HepG2 (cell line): ENCODE data around the gene TAS2R60. TPM values are rescaled to one million over a fixed set of nuclear protein-coding genes. Genes with fewer than 3 reads are reported as not detected.
A peak's percentile ranks its signal among the peaks of the same experiment; 100 is the strongest.

ENCODE experiments used
- ATAC-seq: fragments of 200-7000 bp; cut with Tn5 transposase; 3 replicates; pipeline ENCODE4 v1.9.1; 2020; ENCODE audit warnings: mild to moderate bottlenecking, moderate library complexity
- BruUV-seq: library from RNA; stranded (reverse); fragments of 400-500 nt; replicated peaks from 2 replicates; lab custom pipeline; 2021; lab: Mats Ljungman, UMichigan
- CTCF ChIA-PET: fragments of 300-600 bp; formaldehyde crosslinking; extraction: SDS; loops from one replicate; lab custom pipeline; 2021; ENCODE audit warnings: low total read pairs, inconsistent platforms, low intra/inter-chr PET ratio; lab: Yijun Ruan, JAX
- POLR2A ChIA-PET: fragments of 350-600 bp; sonication (Branson Sonifier 250); formaldehyde crosslinking; loops from one replicate; lab custom pipeline; 2020; ENCODE audit warnings: antibody characterized with exemption, inconsistent platforms; lab: Yijun Ruan, JAX
- DNase-seq: peaks from one replicate; pipeline ENCODE4 v3.0.0-alpha.2; 2015; ENCODE audit warnings: low spot score
- FAIRE-seq: peaks from 3 replicates; lab custom pipeline; 2011; peaks lifted over from hg19 to GRCh38; lab: Jason Lieb, UNC
- H2AFZ ChIP-seq: one replicate; pipeline ENCODE4 v1.6.1; 2011; ENCODE audit warnings: low read length, inconsistent platforms
- H3K27ac ChIP-seq: fragments of 300-600 bp; 3 replicates; pipeline ENCODE4 v1.8.0; 2011; ENCODE audit warnings: mixed run types, mild to moderate bottlenecking, mixed read lengths, low read length, inconsistent platforms; ENCODE audit not compliant: insufficient read depth; ENCODE audit errors: extremely low read length
- H3K27me3 ChIP-seq, 2 experiments: fragments of 200-600 bp in 1 of 2; 2 replicates in 1 of 2; 3 replicates in 1 of 2; pipeline versions ENCODE4 v1.6.0 to v1.8.0; 2011; ENCODE audit warnings: low read length in 2 of 2, mild to moderate bottlenecking in 2 of 2, moderate library complexity in 2 of 2, inconsistent platforms in 1 of 2; ENCODE audit not compliant: insufficient read depth in 2 of 2, control insufficient read depth in 1 of 2
- H3K36me3 ChIP-seq, 2 experiments: fragments of 200-600 bp in 1 of 2; replicated peaks in 1 of 2; 2 replicates in 1 of 2; 3 replicates in 1 of 2; pipeline versions ENCODE4 v1.5.1 to v1.8.0; 2011; ENCODE audit warnings: low read length in 2 of 2, inconsistent platforms in 1 of 2; ENCODE audit not compliant: insufficient read depth in 2 of 2, control insufficient read depth in 1 of 2
- H3K4me1 ChIP-seq: 2 replicates; pipeline ENCODE4 v1.5.1; 2012; ENCODE audit warnings: low read length, inconsistent platforms; ENCODE audit not compliant: insufficient read depth
- H3K4me2 ChIP-seq: 2 replicates; pipeline ENCODE4 v1.6.0; 2011; ENCODE audit warnings: low read depth, low read length, inconsistent platforms
- H3K4me3 ChIP-seq, 3 experiments: fragments of 200-600 bp in 1 of 3; sonication (generic), shearing (Covaris generic) in 1 of 3; replicated peaks in 1 of 3; 2 replicates each; pipeline ENCODE4 v1.5.1; 2011 to 2016; ENCODE audit warnings: low read length in 3 of 3, inconsistent platforms in 2 of 3, low read depth in 2 of 3, mild to moderate bottlenecking in 2 of 3, control low read depth in 1 of 3, mixed read lengths in 1 of 3; ENCODE audit not compliant: insufficient read depth in 1 of 3
- H3K79me2 ChIP-seq: one replicate; pipeline ENCODE4 v1.6.1; 2011; ENCODE audit warnings: low read length, inconsistent platforms; ENCODE audit not compliant: insufficient read depth
- H3K9ac ChIP-seq: 2 replicates; pipeline ENCODE4 v1.6.0; 2011; ENCODE audit warnings: mild to moderate bottlenecking, low read depth, low read length, inconsistent platforms; ENCODE audit not compliant: insufficient read depth
- H3K9me3 ChIP-seq: 2 replicates; pipeline ENCODE4 v1.5.1; 2012; ENCODE audit warnings: mild to moderate bottlenecking, low read length
- H4K20me1 ChIP-seq: 2 replicates; pipeline ENCODE4 v1.6.0; 2011; ENCODE audit warnings: inconsistent platforms, mild to moderate bottlenecking, low read length, moderate library complexity; ENCODE audit not compliant: insufficient read depth
- ARID4A ChIP-seq: sonication (generic); formaldehyde crosslinking; IDR thresholded peaks from 2 replicates; pipeline ENCODE4 v1.5.0; 2020; ENCODE audit warnings: mild to moderate bottlenecking, missing genetic modification reagents, borderline replicate concordance
- NCOR1 ChIP-seq: fragments of 200-600 bp; sonication (generic); IDR thresholded peaks from 2 replicates; pipeline ENCODE4 v1.7.0; 2017; ENCODE audit warnings: antibody characterized with exemption, low read length, borderline replicate concordance
- POGK ChIP-seq: sonication (generic); formaldehyde crosslinking; conservative IDR thresholded peaks from 2 replicates; pipeline ENCODE4 v1.8.0; 2022; ENCODE audit warnings: mild to moderate bottlenecking, moderate library complexity, missing genetic modification reagents
- ZC3H4 ChIP-seq: sonication (generic); formaldehyde crosslinking; IDR thresholded peaks from 2 replicates; pipeline ENCODE4 v1.4.0; 2020; ENCODE audit warnings: missing genetic modification reagents, borderline replicate concordance
- WGBS: methylation state at CpG from one replicate; pipeline ENCODE4 v1.1.6; 2017; ENCODE audit warnings: low lambda C conversion rate; 5-methylcytosine and 5-hydroxymethylcytosine counted together
- in situ Hi-C: cut with HindIII; loops from 2 replicates; pipeline ENCODE4 v1.10.0; 2017; ENCODE audit warnings: low pct_unique_long_range_greater_than_20kb; ENCODE audit not compliant: extremely low pct_ligation_motif_present
- intact Hi-C: fragments of 100-400 bp; cut with micrococcal nuclease; formaldehyde crosslinking; loops from one replicate; pipeline ENCODE4 v1.10.0; 2022; ENCODE audit not compliant: unreplicated experiment
- polyA plus RNA-seq, 8 experiments: library from polyadenylated mRNA; depleted of rRNA in 3 of 8; stranded (reverse) in 7 of 8; unstranded in 1 of 8; fragments of >200 nt; fragmentation: Illumina TruSeq in 4 of 8; extraction: Trizol in 4 of 8; gene quantifications; 2 replicates each; pipeline versions ENCODE4 v1.2.1 to v1.2.3, GENCODE V29; 2011 to 2016; ENCODE audit warnings: low read depth in 4 of 8, missing spikeins in 1 of 8, mixed read lengths in 1 of 8; ENCODE audit not compliant: insufficient read depth in 1 of 8
- total RNA-seq, 5 experiments: library from RNA; depleted of rRNA; stranded (reverse); fragments of >200 nt; fragmentation: Illumina TruSeq; extraction: Trizol; gene quantifications; 2 replicates each; pipeline ENCODE4 v1.2.3, GENCODE V29; 2016; ENCODE audit warnings: low read depth in 1 of 5

Gene TAS2R60
- total and polyA plus RNA-seq, 2 of the 13 experiments (the other 11 are each of a cell fraction or from before 2014, with no cell fraction given), result not detected

- in situ Hi-C loops, result no loop called here
- ChIA-PET POLR2A (no interaction called here), CTCF (no interaction called here)
- no peak overlapping the region; a peak in 1 of 6 replicates for H3K4me3 ChIP-seq
- WGBS, result 11% methylated on average over 1 of the region's 1 CpG
- FAIRE-seq (no peak), DNase-seq (no peak), ATAC-seq (peak; percentile 52)
- no TSS peak for BruUV-seq
- peaks cover 0 to 3% of the 10 kb centered on the region in 2 experiments; a peak in 1 of 5 replicates for H3K27me3 ChIP-seq
- no peaks in the 10 kb centered on the region for H3K79me2 ChIP-seq
- no peak overlapping the region for H3K27ac ChIP-seq
- no peaks in the 10 kb centered on the region for H4K20me1 ChIP-seq
- TF ChIP-seq POGK (CRISPR knock-in tag), result no peak
- peak; percentile 15; the same call in 1 of the 2 replicates for TF ChIP-seq NCOR1
- TF ChIP-seq ARID4A, result no peak
- TF ChIP-seq ZC3H4, result no peak
- peaks cover 24% of the 10 kb centered on the region for H3K4me1 ChIP-seq
- H3K36me3 ChIP-seq, result no peaks in the 10 kb centered on the region
- H3K9ac ChIP-seq, result no peak overlapping the region
- intact Hi-C loops, result no loop called here
- H2AFZ ChIP-seq, result no peak overlapping the region
- H3K9me3 ChIP-seq, result no peaks in the 10 kb centered on the region
- H3K4me2 ChIP-seq, result peak overlapping the region; percentile 59
These were observed 1.5 kb downstream of the TAS2R60 start for GRCh38 chr7:143444785-143445184.
